NCI-H2107 treated with DMSO at 0.1 percent for 48 hours (cell line): Measurements from ENCODE around the gene CDK4.
"Not testable (repeated sequence)": the region's sequence is repeated elsewhere in the genome, so short reads cannot be mapped to it uniquely, and the experiment has no call there.

Source experiments
- DNase-seq: peaks from one replicate; lab custom pipeline; 2025; ENCODE audit not compliant: unreplicated experiment; lab: John Stamatoyannopoulos, UW

CDK4 gene

GRCh38 chr12:57715036-57715748 is 36.9 kb downstream of the CDK4 start:
- not testable (repeated sequence) for DNase-seq

- no peak for DNase-seq
These were observed 38.9 kb downstream of the CDK4 start for GRCh38 chr12:57713209-57713608.

GRCh38 chr12:57712701-57713100 is 39.4 kb downstream of the CDK4 start:
- DNase-seq = no peak

GRCh38 chr12:57708296-57708695 is 43.8 kb downstream of the CDK4 start:
- DNase-seq = no peak

GRCh38 chr12:57707250-57707649 is 44.9 kb downstream of the CDK4 start:
- no peak for DNase-seq

- no peak for DNase-seq
These were observed 51.8 kb downstream of the CDK4 start for GRCh38 chr12:57700317-57700716.

- DNase-seq = no peak
These were observed 53.7 kb downstream of the CDK4 start for GRCh38 chr12:57698414-57698813.
